ENCODE measurements around the gene ABTB2.
"Not testable (repeated sequence)": the region's sequence is repeated elsewhere in the genome, so short reads cannot be mapped to it uniquely, and the experiment has no call there.

DNA sequence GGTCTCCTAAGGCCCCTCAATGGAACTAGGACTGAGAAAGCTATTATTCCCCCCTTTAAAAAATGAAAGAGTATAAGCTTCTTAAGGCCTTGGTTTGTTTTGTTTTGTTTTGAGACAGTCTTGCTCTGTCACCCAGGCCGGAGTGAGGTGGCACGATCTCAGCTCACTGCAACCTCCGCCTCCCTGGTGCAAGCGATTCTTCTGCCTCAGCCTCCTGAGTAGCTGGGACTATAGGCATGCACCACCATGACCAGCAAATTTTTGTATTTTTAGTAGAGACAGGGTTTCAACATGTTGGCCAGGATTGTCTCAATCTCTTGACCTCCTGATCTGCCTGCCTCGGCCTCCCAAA, 177.0 kb downstream of the ABTB2 start:
- TF ChIP-seq, protein P1, sequence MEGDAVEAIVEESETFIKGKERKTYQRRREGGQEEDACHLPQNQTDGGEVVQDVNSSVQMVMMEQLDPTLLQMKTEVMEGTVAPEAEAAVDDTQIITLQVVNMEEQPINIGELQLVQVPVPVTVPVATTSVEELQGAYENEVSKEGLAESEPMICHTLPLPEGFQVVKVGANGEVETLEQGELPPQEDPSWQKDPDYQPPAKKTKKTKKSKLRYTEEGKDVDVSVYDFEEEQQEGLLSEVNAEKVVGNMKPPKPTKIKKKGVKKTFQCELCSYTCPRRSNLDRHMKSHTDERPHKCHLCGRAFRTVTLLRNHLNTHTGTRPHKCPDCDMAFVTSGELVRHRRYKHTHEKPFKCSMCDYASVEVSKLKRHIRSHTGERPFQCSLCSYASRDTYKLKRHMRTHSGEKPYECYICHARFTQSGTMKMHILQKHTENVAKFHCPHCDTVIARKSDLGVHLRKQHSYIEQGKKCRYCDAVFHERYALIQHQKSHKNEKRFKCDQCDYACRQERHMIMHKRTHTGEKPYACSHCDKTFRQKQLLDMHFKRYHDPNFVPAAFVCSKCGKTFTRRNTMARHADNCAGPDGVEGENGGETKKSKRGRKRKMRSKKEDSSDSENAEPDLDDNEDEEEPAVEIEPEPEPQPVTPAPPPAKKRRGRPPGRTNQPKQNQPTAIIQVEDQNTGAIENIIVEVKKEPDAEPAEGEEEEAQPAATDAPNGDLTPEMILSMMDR (conservative IDR thresholded peaks at IDR 0.05 in 1 of 2, IDR thresholded peaks at IDR 0.05 in 1 of 2; ENCODE audit: low read depth in 1 of 2, low read length in 2 of 2): not testable (repeated sequence)
- not testable (repeated sequence) for TF ChIP-seq EZH2 (IDR thresholded peaks at IDR 0.05; ENCODE audit: low read length, missing control alignments)
